GM18909 (cell line): ENCODE data around the gene ZFYVE28.
A peak's percentile ranks its signal among the peaks of the same experiment; 100 is the strongest.

Source experiments
- ATAC-seq: cut with Tn5 transposase; IDR thresholded peaks from one replicate; pipeline ENCODE4 v1.9.1; 2021; ENCODE audit warnings: mild to moderate bottlenecking; ENCODE audit not compliant: unreplicated experiment, poor library complexity

ZFYVE28 gene

GRCh38 chr4:2412885-2413716 is 5.3 kb downstream of the ZFYVE28 start:
- peak; percentile 65 for ATAC-seq

- ATAC-seq, result peak; percentile 31
These were observed 5.9 kb downstream of the ZFYVE28 start for GRCh38 chr4:2412534-2412884.

GRCh38 chr4:2411786-2412510 is 6.5 kb downstream of the ZFYVE28 start:
- ATAC-seq, result no peak

- no peak for ATAC-seq
These were observed 9.1 kb downstream of the ZFYVE28 start for GRCh38 chr4:2409381-2409783.

- no peak for ATAC-seq
These were observed 9.5 kb downstream of the ZFYVE28 start for GRCh38 chr4:2408976-2409375.

- no peak for ATAC-seq
These were observed 10.0 kb downstream of the ZFYVE28 start for GRCh38 chr4:2408401-2408958.

GRCh38 chr4:2407991-2408342 is 10.5 kb downstream of the ZFYVE28 start:
- no peak for ATAC-seq

- ATAC-seq, result no peak
These were observed 11.5 kb downstream of the ZFYVE28 start for GRCh38 chr4:2406920-2407319.

- no peak for ATAC-seq
These were observed 12.0 kb downstream of the ZFYVE28 start for GRCh38 chr4:2406406-2406805.

GRCh38 chr4:2402941-2403340 is 15.5 kb downstream of the ZFYVE28 start:
- ATAC-seq, result no peak

- no peak for ATAC-seq
These were observed 16.2 kb downstream of the ZFYVE28 start for GRCh38 chr4:2402048-2402842.

GRCh38 chr4:2401610-2401983 is 16.8 kb downstream of the ZFYVE28 start:
- ATAC-seq, result no peak

GRCh38 chr4:2400841-2401609 is 17.4 kb downstream of the ZFYVE28 start:
- no peak for ATAC-seq

- no peak for ATAC-seq
These were observed 18.7 kb downstream of the ZFYVE28 start for GRCh38 chr4:2399631-2400190.

- ATAC-seq, result no peak
These were observed 19.2 kb downstream of the ZFYVE28 start for GRCh38 chr4:2399216-2399615.

- ATAC-seq, result no peak
These were observed 20.7 kb downstream of the ZFYVE28 start for GRCh38 chr4:2397596-2398379.

GRCh38 chr4:2396781-2397368 is 21.6 kb downstream of the ZFYVE28 start:
- no peak for ATAC-seq

GRCh38 chr4:2395584-2395983 is 22.9 kb downstream of the ZFYVE28 start:
- ATAC-seq, result no peak

- no peak for ATAC-seq
These were observed 23.4 kb downstream of the ZFYVE28 start for GRCh38 chr4:2395038-2395437.
